Psoas muscle (tissue), 8 donors: ENCODE measurements around the gene DOK6. TPM values are rescaled to one million over a fixed set of nuclear protein-coding genes. Genes with fewer than 3 reads are reported as not detected.

Experiments used
- ATAC-seq, 4 donors: fragments of 200-7000 bp; cut with Tn5 transposase; one replicate each; pipeline ENCODE4 v1.9.1; 2020; ENCODE audit warnings: moderate library complexity in 3 of 4, mild to moderate bottlenecking in 2 of 4
- DNase-seq, 2 donors: peaks; one replicate each; pipeline ENCODE4 v3.0.0-alpha.2; 2020
- H3K27ac ChIP-seq: fragments of 200-600 bp; one replicate; pipeline ENCODE4 v1.8.0; 2022
- H3K27me3 ChIP-seq, 3 donors: fragments of 200-600 bp in 1 of 3; one replicate each; pipeline versions ENCODE4 v1.6.1 to v1.8.0; 2013 to 2022; ENCODE audit warnings: low read length in 2 of 3, mild to moderate bottlenecking in 2 of 3, moderate library complexity in 1 of 3; ENCODE audit not compliant: insufficient read depth in 3 of 3
- H3K36me3 ChIP-seq, 2 donors: fragments of 200-600 bp in 1 of 2; one replicate each; pipeline versions ENCODE4 v1.6.1 to v1.8.0; 2013 to 2022; ENCODE audit warnings: low read depth in 1 of 2, mild to moderate bottlenecking in 1 of 2, moderate library complexity in 1 of 2; ENCODE audit not compliant: insufficient read depth in 1 of 2
- H3K4me1 ChIP-seq: fragments of 200-600 bp; one replicate; pipeline ENCODE4 v1.8.0; 2022
- H3K4me3 ChIP-seq: fragments of 200-600 bp; one replicate; pipeline ENCODE4 v1.8.0; 2022; ENCODE audit warnings: mild to moderate bottlenecking
- H3K9me3 ChIP-seq: fragments of 200-600 bp; one replicate; pipeline ENCODE4 v1.8.0; 2022
- CTCF ChIP-seq: fragments of 200-600 bp; IDR thresholded peaks from one replicate; pipeline ENCODE4 v1.8.0; 2022; ENCODE audit warnings: antibody characterized with exemption
- WGBS, 3 donors: extraction: QIAGEN DNeasy Blood & Tissue Kit; methylation state at CpG; one replicate each; pipeline versions ENCODE4 v1.1.6 to v1.1.7; 2013; 5-methylcytosine and 5-hydroxymethylcytosine counted together
- intact Hi-C, 2 donors: fragments of 100-400 bp; cut with DNase I; formaldehyde crosslinking; loops; one replicate each; pipeline versions ENCODE4 v1.11.0 to v1.14.2; 2022
- polyA plus RNA-seq, 3 donors: library from polyadenylated mRNA; stranded (reverse); fragments of 200-250 nt; gene quantifications; one replicate each; pipeline ENCODE4 v1.2.3, GENCODE V29; 2013
- total RNA-seq, 4 donors: library from RNA; stranded (reverse); fragmentation: NEBNext Ultra II Directional in 2 of 4; extraction: Animal tissue kit (Norgen Biotek cat#: 25700) in 2 of 4; gene quantifications; one replicate each; pipeline versions ENCODE4 v1.2.1 to v1.2.4, GENCODE V29; 2021 to 2023
- donor health status: healthy with polysubstance abuse.
- donor health status: DM: no; HTN: no; CAD: no; lungs with moderate emphysema.
- donor health status: Bipolar disorder and iron deficiency.
- donor health status: healthy.
- donor health status: DM: yes; HTN: yes; CAD: no.
- donor health status: DM: no; HTN: no; CAD: no.
- donor health status: DM: no; HTN: no; CAD: no.
- donor health status: DM: yes; HTN: yes; CAD: no.

Gene DOK6
- total and polyA plus RNA-seq, 7 donors: 0.05 to 0.97 (median 0.18) TPM

- Histone ChIP-seq H3K27me3 (peaks cover 0 to 4% (median 0%) of the 10 kb centered on the region in 3 donors), H3K4me3 (no peak overlapping the region), H3K9me3 (no peaks in the 10 kb centered on the region), H3K27ac (no peak overlapping the region), H3K36me3 (no peaks in the 10 kb centered on the region), H3K4me1 (no peaks in the 10 kb centered on the region)
- ATAC-seq (no peak), DNase-seq (no peak)
- intact Hi-C loops: no loop called here
- 54 to 65% (median 63%) methylated on average over 2 of the region's 2 CpGs for WGBS, 3 donors
- no peak for TF ChIP-seq CTCF
Observed at GRCh38 chr18:69674966-69675365, 274.3 kb downstream of the DOK6 start.

GRCh38 chr18:69677595-69677994, 276.9 kb downstream of the DOK6 start:
- intact Hi-C loops: no loop called here
- Histone ChIP-seq H3K27ac (no peak overlapping the region), H3K4me1 (no peaks in the 10 kb centered on the region), H3K9me3 (no peaks in the 10 kb centered on the region), H3K36me3 (no peaks in the 10 kb centered on the region), H3K4me3 (no peak overlapping the region), H3K27me3 (peaks cover 0 to 4% (median 0%) of the 10 kb centered on the region in 3 donors)
- no peak for DNase-seq
- WGBS, 3 donors: 94 to 98% (median 95%) methylated on average over 6 of the region's 6 CpGs
- no peak for ATAC-seq
- TF ChIP-seq CTCF: no peak

GRCh38 chr18:69680123-69680522, 279.4 kb downstream of the DOK6 start:
- 66 to 71% (median 66%) methylated on average over 4 of the region's 4 CpGs for WGBS, 3 donors
- Histone ChIP-seq H3K9me3 (no peaks in the 10 kb centered on the region), H3K27me3 (no peaks in the 10 kb centered on the region), H3K36me3 (no peaks in the 10 kb centered on the region), H3K27ac (no peak overlapping the region), H3K4me1 (no peaks in the 10 kb centered on the region), H3K4me3 (no peak overlapping the region)
- ATAC-seq (no peak), DNase-seq (no peak)
- intact Hi-C loops: no loop called here
- no peak for TF ChIP-seq CTCF

- no peak overlapping the region for H3K27ac ChIP-seq
- H3K4me3 ChIP-seq: no peak overlapping the region
- DNase-seq (no peak), ATAC-seq (no peak)
- WGBS, 3 donors: 65 to 70% (median 70%) methylated on average over 2 of the region's 2 CpGs
- no peaks in the 10 kb centered on the region for H3K36me3 ChIP-seq
- H3K27me3 ChIP-seq: no peaks in the 10 kb centered on the region
- TF ChIP-seq CTCF: no peak
- H3K4me1 ChIP-seq: no peaks in the 10 kb centered on the region
- H3K9me3 ChIP-seq: no peaks in the 10 kb centered on the region
- intact Hi-C loops: no loop called here
Observed at GRCh38 chr18:69683176-69683575, 282.5 kb downstream of the DOK6 start.

GRCh38 chr18:69684789-69685188, 284.1 kb downstream of the DOK6 start:
- H3K4me3 ChIP-seq: no peak overlapping the region
- no peaks in the 10 kb centered on the region for H3K27me3 ChIP-seq
- no peak for ATAC-seq
- no peak for TF ChIP-seq CTCF
- no peaks in the 10 kb centered on the region for H3K9me3 ChIP-seq
- WGBS, 3 donors: 79 to 91% (median 91%) methylated on average over 2 of the region's 2 CpGs
- DNase-seq: no peak
- H3K27ac ChIP-seq: no peak overlapping the region
- H3K36me3 ChIP-seq: no peaks in the 10 kb centered on the region
- H3K4me1 ChIP-seq: no peaks in the 10 kb centered on the region
- intact Hi-C loops: no loop called here
